A673 (cell line): ENCODE data around the gene SLC2A14. TPM values are rescaled to one million over a fixed set of nuclear protein-coding genes. Genes with fewer than 3 reads are reported as not detected.
A peak's percentile ranks its signal among the peaks of the same experiment; 100 is the strongest.
"Not testable (repeated sequence)": the region's sequence is repeated elsewhere in the genome, so short reads cannot be mapped to it uniquely, and the experiment has no call there.

ENCODE experiments used
- Bru-seq: library from RNA; stranded (reverse); fragments of 400-500 nt; gene quantifications from one replicate; lab custom pipeline; 2021; lab: Mats Ljungman, UMichigan
- BruChase-seq, 2 experiments: library from RNA; stranded (reverse); fragments of 400-500 nt; gene quantifications; one replicate each; lab custom pipeline; 2021; lab: Mats Ljungman, UMichigan
- BruUV-seq: library from RNA; stranded (reverse); fragments of 400-500 nt; replicated peaks from 2 replicates; lab custom pipeline; 2021; lab: Mats Ljungman, UMichigan
- CTCF ChIA-PET: fragments of 300-600 bp; sonication (Branson Sonifier 250); formaldehyde crosslinking; loops from one replicate; lab custom pipeline; 2022; ENCODE audit warnings: antibody characterized with exemption; lab: Charles Lee
- POLR2A ChIA-PET: fragments of 300-600 bp; sonication (Branson Sonifier 250); formaldehyde crosslinking; loops from one replicate; lab custom pipeline; 2022; ENCODE audit warnings: antibody characterized with exemption; ENCODE audit not compliant: low non-redundant PET; lab: Charles Lee
- DNase-seq: peaks from one replicate; pipeline ENCODE4 v3.0.0-alpha.2; 2015; ENCODE audit warnings: low spot score
- H3K27ac ChIP-seq: fragments of 200-600 bp; sonication (generic); 2 replicates; pipeline ENCODE4 v1.5.1; 2016; ENCODE audit warnings: mixed run types, low read depth, mild to moderate bottlenecking, mixed read lengths, antibody characterized with exemption, low read length; ENCODE audit not compliant: poor library complexity, severe bottlenecking
- H3K27me3 ChIP-seq: fragments of 200-600 bp; sonication (generic); replicated peaks from 2 replicates; pipeline ENCODE4 v1.6.1; 2017; ENCODE audit warnings: mixed run types, low read depth, mild to moderate bottlenecking, mixed read lengths, antibody characterized with exemption, low read length; ENCODE audit not compliant: insufficient read depth, poor library complexity
- H3K36me3 ChIP-seq: fragments of 200-600 bp; sonication (generic); 2 replicates; pipeline ENCODE4 v1.6.1; 2016; ENCODE audit warnings: mixed run types, mild to moderate bottlenecking, mixed read lengths, antibody characterized with exemption, low read length; ENCODE audit not compliant: insufficient read depth, poor library complexity, severe bottlenecking
- H3K4me1 ChIP-seq: fragments of 200-600 bp; sonication (generic); 2 replicates; pipeline ENCODE4 v1.6.1; 2017; ENCODE audit warnings: mixed run types, mild to moderate bottlenecking, mixed read lengths, antibody characterized with exemption, low read length; ENCODE audit not compliant: insufficient read depth, poor library complexity, severe bottlenecking
- H3K4me3 ChIP-seq: fragments of 200-600 bp; sonication (generic); 2 replicates; pipeline ENCODE4 v1.5.1; 2016; ENCODE audit warnings: low read depth, mixed run types, mild to moderate bottlenecking, mixed read lengths, low read length; ENCODE audit not compliant: poor library complexity, severe bottlenecking
- H3K9me3 ChIP-seq: fragments of 200-600 bp; sonication (generic); 2 replicates; pipeline ENCODE4 v1.6.1; 2016; ENCODE audit warnings: mixed run types, low read depth, mild to moderate bottlenecking, mixed read lengths, antibody characterized with exemption, low read length; ENCODE audit not compliant: poor library complexity, severe bottlenecking
- EZH2 ChIP-seq: fragments of 200-600 bp; sonication (generic); IDR thresholded peaks from 2 replicates; pipeline ENCODE4 v1.6.1; 2017; ENCODE audit warnings: borderline replicate concordance, low read depth, mild to moderate bottlenecking, mixed read lengths, antibody characterized with exemption, low read length; ENCODE audit not compliant: poor library complexity, severe bottlenecking
- intact Hi-C: fragments of 100-400 bp; cut with micrococcal nuclease; formaldehyde crosslinking; loops from one replicate; pipeline ENCODE4 v1.10.0; 2022; ENCODE audit not compliant: unreplicated experiment
- long read RNA-seq: library from polyadenylated mRNA; stranded (forward); transcript quantifications from one replicate; pipeline ENCODE4 v2.0.0, GENCODE V29; 2022
- total RNA-seq: library from RNA; stranded (reverse); gene quantifications from 2 replicates; pipeline ENCODE4 v1.2.3, GENCODE V29; 2021
- TF ChIP-seq, protein P1 (sequence below): fragments of 300-800, 200-600 bp; sonication (generic); conservative IDR thresholded peaks from 2 replicates; pipeline ENCODE4 v1.5.1; 2017; ENCODE audit warnings: low read depth, mild to moderate bottlenecking, antibody characterized with exemption, low read length, moderate library complexity, mixed read lengths

The SLC2A14 gene
- total RNA-seq (0.09 and 0.20 TPM in 2 replicates), Bru-seq, nascent RNA (percentile 9 among the genes with signal in this experiment), BruChase-seq, experiment 1, labeled RNA remaining after a 2-hour chase (percentile 7 among the genes with signal in this experiment), BruChase-seq, experiment 2, labeled RNA remaining after a 6-hour chase (percentile 5 among the genes with signal in this experiment)
- long read RNA-seq, result 0 reads

- Histone ChIP-seq H3K36me3 (no peaks in the 10 kb centered on the region), H3K27ac (no peak within 1 kb of the TSS), H3K27me3 (no peaks in the 10 kb centered on the region), H3K9me3 (no peaks in the 10 kb centered on the region), H3K4me3 (no peak within 1 kb of the TSS), H3K4me1 (no peaks in the 10 kb centered on the region)
- intact Hi-C loops, result no loop called here
- CTCF ChIA-PET, result no interaction called here
- BruUV-seq, result no TSS peak
- DNase-seq, result no peak
- POLR2A ChIA-PET, result no interaction called here
- no peak for TF ChIP-seq EZH2
- TF ChIP-seq, protein P1, sequence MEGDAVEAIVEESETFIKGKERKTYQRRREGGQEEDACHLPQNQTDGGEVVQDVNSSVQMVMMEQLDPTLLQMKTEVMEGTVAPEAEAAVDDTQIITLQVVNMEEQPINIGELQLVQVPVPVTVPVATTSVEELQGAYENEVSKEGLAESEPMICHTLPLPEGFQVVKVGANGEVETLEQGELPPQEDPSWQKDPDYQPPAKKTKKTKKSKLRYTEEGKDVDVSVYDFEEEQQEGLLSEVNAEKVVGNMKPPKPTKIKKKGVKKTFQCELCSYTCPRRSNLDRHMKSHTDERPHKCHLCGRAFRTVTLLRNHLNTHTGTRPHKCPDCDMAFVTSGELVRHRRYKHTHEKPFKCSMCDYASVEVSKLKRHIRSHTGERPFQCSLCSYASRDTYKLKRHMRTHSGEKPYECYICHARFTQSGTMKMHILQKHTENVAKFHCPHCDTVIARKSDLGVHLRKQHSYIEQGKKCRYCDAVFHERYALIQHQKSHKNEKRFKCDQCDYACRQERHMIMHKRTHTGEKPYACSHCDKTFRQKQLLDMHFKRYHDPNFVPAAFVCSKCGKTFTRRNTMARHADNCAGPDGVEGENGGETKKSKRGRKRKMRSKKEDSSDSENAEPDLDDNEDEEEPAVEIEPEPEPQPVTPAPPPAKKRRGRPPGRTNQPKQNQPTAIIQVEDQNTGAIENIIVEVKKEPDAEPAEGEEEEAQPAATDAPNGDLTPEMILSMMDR, result no peak
Observed at GRCh38 chr12:7872566-7873319, at the start of gene SLC2A14. Gene SLC2A14, minus strand, starts transcription at chr12:7872915. Its CDS starts 3,035 bp downstream, at chr12:7869880.

DNA sequence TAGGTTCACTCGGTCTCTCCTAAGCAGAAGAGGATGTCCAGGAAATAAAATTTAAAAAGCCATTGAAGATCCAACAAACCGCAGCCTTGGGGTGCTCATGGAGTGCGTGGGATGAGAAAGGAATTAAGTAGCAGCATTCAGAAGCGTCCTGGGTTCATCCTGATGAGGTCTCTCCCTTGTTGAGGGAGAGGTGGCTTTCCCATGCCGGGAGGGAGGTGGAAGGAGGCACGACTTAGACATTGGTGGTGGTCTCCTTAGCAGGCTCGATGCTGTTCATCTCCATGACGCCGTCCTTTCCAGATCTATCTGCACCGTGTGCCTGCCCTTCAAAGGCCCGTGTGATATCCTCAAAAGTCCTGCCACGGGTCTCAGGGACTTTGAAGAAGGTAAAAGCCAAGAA, 48.5 kb upstream of the SLC2A14 start:
- BruUV-seq, H3K27ac ChIP-seq, DNase-seq, CTCF ChIA-PET, H3K4me3 ChIP-seq, H3K9me3 ChIP-seq, H3K4me1 ChIP-seq, POLR2A ChIA-PET, H3K27me3 ChIP-seq, intact Hi-C loops: not testable (repeated sequence)
- peaks cover 41% of the 10 kb centered on the region for H3K36me3 ChIP-seq

DNA sequence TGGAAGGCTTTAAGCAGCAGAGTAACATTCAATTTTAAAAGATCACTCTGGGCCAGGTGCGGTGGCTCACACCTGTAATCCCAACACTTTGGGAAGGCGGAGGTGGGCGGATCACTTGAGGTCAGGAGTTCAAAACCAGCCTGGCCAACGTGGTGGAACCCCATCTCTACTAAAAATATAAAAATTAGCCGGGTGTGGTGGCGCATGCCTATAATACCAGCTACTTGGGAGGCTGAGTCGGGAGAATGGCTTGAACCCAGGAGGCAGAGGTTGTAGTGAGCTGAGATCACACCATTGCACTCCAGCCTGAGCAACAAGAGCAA, 45.5 kb upstream of the SLC2A14 start:
- BruUV-seq, intact Hi-C loops, CTCF ChIA-PET, H3K4me1 ChIP-seq, H3K9me3 ChIP-seq, H3K27ac ChIP-seq, DNase-seq, H3K27me3 ChIP-seq, H3K4me3 ChIP-seq: not testable (repeated sequence)
- POLR2A ChIA-PET, result interaction anchor here (0.6 kb wide), 1 partner anchor 12 kb away, joined by 3 read pairs; no protein-coding TSS in a partner anchor
- H3K36me3 ChIP-seq, result peaks cover 23% of the 10 kb centered on the region

DNA sequence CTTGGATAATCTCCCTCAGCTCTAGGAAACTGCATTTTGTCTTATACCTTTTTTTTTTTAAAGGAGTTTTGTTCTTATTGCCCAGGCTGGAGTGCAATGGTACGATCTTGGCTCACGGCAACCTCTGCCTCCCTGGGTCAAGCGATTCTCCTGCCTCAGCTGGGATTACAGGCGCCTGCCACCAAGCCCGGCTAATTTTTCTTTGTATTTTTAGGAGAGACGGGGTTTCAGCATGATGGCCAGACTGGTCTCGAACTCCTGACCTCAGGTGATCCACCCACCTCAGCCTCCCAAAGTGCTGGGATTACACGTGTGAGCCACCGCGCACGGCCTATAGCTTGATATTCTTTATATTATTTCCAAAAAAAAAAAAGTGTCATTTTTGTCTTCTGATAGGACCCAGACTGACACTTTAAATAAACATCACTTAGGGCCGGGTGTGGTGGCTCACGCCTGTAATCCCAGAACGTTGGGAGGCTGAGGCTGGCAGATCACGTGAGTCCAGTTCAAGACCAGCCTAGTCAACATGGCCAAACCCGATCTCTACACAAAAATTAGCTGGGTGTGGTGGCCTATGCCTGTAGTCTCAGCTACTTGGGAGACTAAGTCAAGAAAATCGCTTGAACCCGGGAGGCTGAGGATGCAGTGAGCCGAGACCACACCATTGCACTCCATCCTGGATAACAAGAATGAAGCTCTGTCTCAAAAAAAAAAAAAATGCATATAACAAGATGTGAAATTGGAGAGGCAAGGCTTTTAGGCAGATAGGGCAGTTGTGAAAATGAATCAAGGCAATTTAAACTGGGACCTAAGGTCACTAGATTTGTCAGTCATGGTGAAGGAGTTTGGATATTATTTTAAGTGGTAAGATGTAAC, 44.9 kb upstream of the SLC2A14 start:
- intact Hi-C loops, result no loop called here
- H3K27ac ChIP-seq, result no peak overlapping the region
- no TSS peak for BruUV-seq
- POLR2A ChIA-PET, result interaction anchor here (0.6 kb wide), 1 partner anchor 11 kb away, joined by 3 read pairs; no protein-coding TSS in a partner anchor
- no peak for DNase-seq
- no peaks in the 10 kb centered on the region for H3K27me3 ChIP-seq
- H3K9me3 ChIP-seq, result no peaks in the 10 kb centered on the region
- peaks cover 17% of the 10 kb centered on the region for H3K36me3 ChIP-seq
- TF ChIP-seq, protein P1, result no peak
- TF ChIP-seq EZH2, result no peak
- CTCF ChIA-PET, result no interaction called here
- no peak overlapping the region for H3K4me3 ChIP-seq
- no peaks in the 10 kb centered on the region for H3K4me1 ChIP-seq
